ENCODE results near the gene UBIAD1.

UBIAD1 gene

DNA sequence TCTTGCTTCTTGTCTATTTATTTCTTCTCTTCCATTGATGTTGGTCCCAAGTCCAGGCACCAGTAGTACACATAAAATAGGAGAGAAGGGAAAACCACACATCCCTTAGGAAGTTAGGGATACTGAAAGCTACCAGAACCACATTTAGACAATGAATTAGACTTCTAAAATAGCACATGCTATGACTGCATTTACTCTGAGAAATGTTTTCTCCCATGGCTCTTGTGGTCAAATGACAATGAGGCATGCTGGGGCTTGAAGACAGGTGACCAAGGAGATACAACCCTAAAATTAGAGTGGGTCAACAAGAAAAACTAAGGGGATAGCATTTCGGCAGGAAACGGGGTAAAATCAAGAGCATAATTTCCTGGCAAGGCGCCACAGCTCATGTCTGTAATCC is 27.8 kb upstream of the UBIAD1 start:
- TF ChIP-seq, protein P1, sequence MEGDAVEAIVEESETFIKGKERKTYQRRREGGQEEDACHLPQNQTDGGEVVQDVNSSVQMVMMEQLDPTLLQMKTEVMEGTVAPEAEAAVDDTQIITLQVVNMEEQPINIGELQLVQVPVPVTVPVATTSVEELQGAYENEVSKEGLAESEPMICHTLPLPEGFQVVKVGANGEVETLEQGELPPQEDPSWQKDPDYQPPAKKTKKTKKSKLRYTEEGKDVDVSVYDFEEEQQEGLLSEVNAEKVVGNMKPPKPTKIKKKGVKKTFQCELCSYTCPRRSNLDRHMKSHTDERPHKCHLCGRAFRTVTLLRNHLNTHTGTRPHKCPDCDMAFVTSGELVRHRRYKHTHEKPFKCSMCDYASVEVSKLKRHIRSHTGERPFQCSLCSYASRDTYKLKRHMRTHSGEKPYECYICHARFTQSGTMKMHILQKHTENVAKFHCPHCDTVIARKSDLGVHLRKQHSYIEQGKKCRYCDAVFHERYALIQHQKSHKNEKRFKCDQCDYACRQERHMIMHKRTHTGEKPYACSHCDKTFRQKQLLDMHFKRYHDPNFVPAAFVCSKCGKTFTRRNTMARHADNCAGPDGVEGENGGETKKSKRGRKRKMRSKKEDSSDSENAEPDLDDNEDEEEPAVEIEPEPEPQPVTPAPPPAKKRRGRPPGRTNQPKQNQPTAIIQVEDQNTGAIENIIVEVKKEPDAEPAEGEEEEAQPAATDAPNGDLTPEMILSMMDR (IDR thresholded peaks at IDR 0.05; ENCODE audit: borderline replicate concordance, control extremely low read depth, extremely low read depth, insufficient read depth, missing control alignments) = no peak
- DNase-seq (ENCODE audit: low spot score) = no peak
- in situ Hi-C loops (cut with MboI; ENCODE audit: low sequenced_read_pairs, unreplicated experiment) = no loop called here

- TF ChIP-seq, protein P1 (IDR thresholded peaks at IDR 0.05; ENCODE audit: borderline replicate concordance, control extremely low read depth, extremely low read depth, insufficient read depth, missing control alignments) = no peak
- DNase-seq (ENCODE audit: low spot score) = no peak
- in situ Hi-C loops (cut with MboI; ENCODE audit: low sequenced_read_pairs, unreplicated experiment) = no loop called here
These were observed 26.9 kb upstream of the UBIAD1 start for GRCh38 chr1:11245904-11246719.

GRCh38 chr1:11248169-11248568 is 24.8 kb upstream of the UBIAD1 start:
- TF ChIP-seq, protein P1 (IDR thresholded peaks at IDR 0.05; ENCODE audit: borderline replicate concordance, control extremely low read depth, extremely low read depth, insufficient read depth, missing control alignments) = no peak
- DNase-seq (ENCODE audit: low spot score) = no peak
- in situ Hi-C loops (cut with MboI; ENCODE audit: low sequenced_read_pairs, unreplicated experiment) = no loop called here

- DNase-seq (ENCODE audit: low spot score) = no peak
- TF ChIP-seq, protein P1 (IDR thresholded peaks at IDR 0.05; ENCODE audit: borderline replicate concordance, control extremely low read depth, extremely low read depth, insufficient read depth, missing control alignments) = no peak
- in situ Hi-C loops (cut with MboI; ENCODE audit: low sequenced_read_pairs, unreplicated experiment) = no loop called here
These were observed 20.5 kb upstream of the UBIAD1 start for GRCh38 chr1:11252538-11252937.

DNA sequence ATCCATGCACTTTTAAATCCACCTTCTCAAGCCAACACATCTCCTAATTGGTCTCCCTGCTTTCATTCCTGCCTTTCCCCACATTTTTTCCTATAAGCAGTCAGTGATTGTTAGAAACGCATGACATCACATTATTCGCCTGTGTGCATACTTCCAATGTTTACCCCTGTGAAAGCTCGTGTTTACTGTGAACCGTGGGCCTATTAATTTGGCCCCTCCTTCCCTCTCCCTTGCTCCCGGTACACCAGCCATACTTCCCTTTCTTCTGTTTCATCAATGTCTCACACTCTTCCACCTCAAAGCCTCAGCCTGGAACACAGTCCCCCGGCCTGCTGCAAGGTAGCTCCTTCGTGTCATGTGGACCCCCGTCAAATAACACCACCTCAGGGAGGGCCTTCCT is 19.8 kb upstream of the UBIAD1 start:
- in situ Hi-C loops (cut with MboI; ENCODE audit: low sequenced_read_pairs, unreplicated experiment) = no loop called here
- TF ChIP-seq, protein P1 (IDR thresholded peaks at IDR 0.05; ENCODE audit: borderline replicate concordance, control extremely low read depth, extremely low read depth, insufficient read depth, missing control alignments) = no peak
- no peak for DNase-seq (ENCODE audit: low spot score)

DNA sequence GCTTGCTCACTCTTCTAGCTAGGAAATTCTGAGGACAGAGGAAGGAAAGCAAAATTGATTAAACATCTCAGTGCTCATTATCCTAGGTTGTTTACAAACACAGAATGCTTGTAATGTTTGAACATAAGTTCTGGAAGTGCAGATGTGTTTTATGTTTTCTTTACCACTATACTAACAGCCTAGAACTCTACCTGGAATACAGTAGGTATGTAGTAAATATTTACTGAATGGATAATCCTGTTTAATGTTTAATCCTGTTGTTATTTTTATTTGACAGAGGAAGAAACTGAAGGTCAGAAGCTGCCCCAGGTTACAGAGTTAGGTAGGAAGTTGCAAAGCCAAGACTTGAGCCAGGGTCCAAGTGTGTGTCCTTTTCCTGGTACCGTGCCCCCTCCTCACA is 16.7 kb upstream of the UBIAD1 start:
- in situ Hi-C loops (cut with MboI; ENCODE audit: low sequenced_read_pairs, unreplicated experiment) = no loop called here
- TF ChIP-seq, protein P1 (IDR thresholded peaks at IDR 0.05; ENCODE audit: borderline replicate concordance, control extremely low read depth, extremely low read depth, insufficient read depth, missing control alignments) = no peak
- DNase-seq (ENCODE audit: low spot score) = no peak
